AG04450 (cell line): Measurements from ENCODE around the gene GCKR. TPM values are rescaled to one million over a fixed set of nuclear protein-coding genes. Genes with fewer than 3 reads are reported as not detected.

Experiments
- CTCF ChIA-PET: fragments of 300-600, 350-600 bp; formaldehyde crosslinking; extraction: SDS; loops from one replicate; lab custom pipeline; 2022; ENCODE audit warnings: antibody characterized with exemption, inconsistent platforms; lab: Charles Lee
- POLR2A ChIA-PET: fragments of 350-600 bp; formaldehyde crosslinking; extraction: SDS; loops from one replicate; lab custom pipeline; 2021; ENCODE audit warnings: antibody characterized with exemption, inconsistent platforms; lab: Yijun Ruan, JAX
- DNase-seq: peaks from one replicate; pipeline ENCODE4 v3.0.0-alpha.2; 2011; ENCODE audit warnings: low read depth, low spot score
- H3K27ac ChIP-seq: one replicate; pipeline ENCODE4 v1.5.1; 2012; ENCODE audit warnings: low read depth, low read length, control low read depth
- H3K27me3 ChIP-seq: one replicate; pipeline ENCODE4 v1.6.0; 2012; ENCODE audit warnings: low read length; ENCODE audit not compliant: control insufficient read depth, insufficient read depth
- H3K4me3 ChIP-seq: 2 replicates; pipeline ENCODE4 v1.5.1; 2011; ENCODE audit warnings: mild to moderate bottlenecking, low read depth, low read length, control low read depth
- H3K9me3 ChIP-seq: 2 replicates; pipeline ENCODE4 v1.5.1; 2012; ENCODE audit warnings: low read length; ENCODE audit not compliant: control insufficient read depth, insufficient read depth
- CTCF ChIP-seq: IDR thresholded peaks from 2 replicates; pipeline ENCODE4 v1.5.1; 2011; ENCODE audit warnings: low read depth, low read length, control low read depth, inconsistent platforms
- polyA plus RNA-seq: library from polyadenylated mRNA; depleted of rRNA; stranded (reverse); fragments of >200 nt; gene quantifications from 2 replicates; pipeline ENCODE4 v1.2.3, GENCODE V29; 2011

Gene GCKR
- polyA plus RNA-seq, 1 experiment, result 0.36 TPM

GRCh38 chr2:27518782-27519113 lies 22.1 kb downstream of the GCKR start:
- DNase-seq, result no peak
- no peak for TF ChIP-seq CTCF
- Histone ChIP-seq H3K4me3 (no peak overlapping the region), H3K27ac (no peak overlapping the region), H3K9me3 (no peaks in the 10 kb centered on the region), H3K27me3 (peaks cover 19% of the 10 kb centered on the region)
- ChIA-PET POLR2A (no interaction called here), CTCF (no interaction called here)

GRCh38 chr2:27520316-27520715 lies 23.7 kb downstream of the GCKR start:
- Histone ChIP-seq H3K4me3 (no peak overlapping the region), H3K9me3 (no peaks in the 10 kb centered on the region), H3K27ac (no peak overlapping the region), H3K27me3 (peaks cover 19% of the 10 kb centered on the region)
- ChIA-PET CTCF (interaction anchor here (1.1 kb wide), 1 partner anchor 163 kb away, joined by 4 read pairs; no protein-coding TSS in a partner anchor), POLR2A (no interaction called here)
- no peak for DNase-seq
- no peak for TF ChIP-seq CTCF

GRCh38 chr2:27522400-27522945 lies 25.8 kb downstream of the GCKR start:
- no peak overlapping the region for H3K27ac ChIP-seq
- CTCF ChIA-PET, result no interaction called here
- no peak for DNase-seq
- H3K4me3 ChIP-seq, result no peak overlapping the region
- POLR2A ChIA-PET, result no interaction called here
- H3K9me3 ChIP-seq, result no peaks in the 10 kb centered on the region
- H3K27me3 ChIP-seq, result peaks cover 18% of the 10 kb centered on the region
- no peak for TF ChIP-seq CTCF

GRCh38 chr2:27527182-27527581 lies 30.5 kb downstream of the GCKR start:
- POLR2A ChIA-PET, result no interaction called here

More at GRCh38 chr2:27527182-27527581, 30.5 kb downstream of the GCKR start:
- no peaks in the 10 kb centered on the region for H3K9me3 ChIP-seq
- no peak for TF ChIP-seq CTCF
- DNase-seq, result no peak
- H3K27me3 ChIP-seq, result peaks cover 7% of the 10 kb centered on the region
- H3K27ac ChIP-seq, result no peak overlapping the region
- no peak overlapping the region for H3K4me3 ChIP-seq
- CTCF ChIA-PET, result interaction anchor here (0.6 kb wide), 1 partner anchor 1474 kb away, joined by 4 read pairs; no protein-coding TSS in a partner anchor
